ENCODE results near the gene CPNE4.

The CPNE4 gene

GRCh38 chr3:131669600-131669999 is 365.2 kb downstream of the CPNE4 start:
- DNase-seq: no peak

GRCh38 chr3:131658771-131659170 is 376.0 kb downstream of the CPNE4 start:
- DNase-seq: no peak

DNA sequence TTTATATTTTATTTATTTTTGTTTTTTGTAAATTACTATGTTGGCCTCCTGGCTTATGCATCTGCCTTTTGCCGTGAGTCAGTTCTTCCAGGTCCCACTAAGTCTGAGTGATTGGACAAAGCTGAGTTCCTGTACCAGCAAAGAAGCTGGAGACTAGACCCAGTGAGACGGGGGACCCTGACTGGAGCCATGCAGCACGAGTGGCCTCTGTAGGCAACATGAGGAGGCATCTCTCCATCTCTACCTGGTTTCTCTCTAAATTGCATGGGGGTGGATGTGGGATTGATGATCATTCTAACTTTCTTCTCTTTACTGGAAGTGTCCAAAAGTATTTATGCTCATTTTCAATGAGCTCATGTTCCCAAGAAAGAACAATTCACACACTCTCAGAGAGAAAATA is 376.7 kb downstream of the CPNE4 start:
- DNase-seq: no peak

DNA sequence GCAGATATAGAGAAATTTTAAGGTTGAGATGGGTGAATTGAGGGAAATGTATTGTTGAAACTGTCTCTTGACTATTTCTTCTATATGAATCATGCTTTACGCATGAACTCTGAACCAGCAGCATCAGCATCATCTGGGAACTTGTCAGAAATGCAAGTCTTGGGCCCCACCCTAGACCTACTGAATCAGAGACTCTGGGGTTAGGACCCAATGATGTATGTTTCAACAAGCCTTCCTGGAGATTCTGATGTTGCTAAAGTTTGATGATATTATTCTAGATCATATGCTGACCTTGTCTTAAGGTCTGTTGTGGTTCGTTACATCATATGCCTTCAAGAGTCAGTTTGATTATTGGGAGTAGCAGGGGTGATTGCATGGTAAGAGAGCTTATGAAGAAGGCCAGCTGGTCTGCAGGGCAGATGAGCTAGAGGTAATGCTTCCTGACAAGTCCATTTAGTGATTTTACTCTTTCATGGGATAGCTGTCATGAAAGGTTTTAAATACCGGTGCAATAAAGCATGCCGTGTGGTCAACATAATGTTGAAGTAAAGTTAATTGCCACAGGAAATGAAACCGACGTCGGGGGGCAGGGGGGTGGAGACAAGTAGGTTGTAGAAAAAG is 379.6 kb downstream of the CPNE4 start:
- DNase-seq: no peak

DNA sequence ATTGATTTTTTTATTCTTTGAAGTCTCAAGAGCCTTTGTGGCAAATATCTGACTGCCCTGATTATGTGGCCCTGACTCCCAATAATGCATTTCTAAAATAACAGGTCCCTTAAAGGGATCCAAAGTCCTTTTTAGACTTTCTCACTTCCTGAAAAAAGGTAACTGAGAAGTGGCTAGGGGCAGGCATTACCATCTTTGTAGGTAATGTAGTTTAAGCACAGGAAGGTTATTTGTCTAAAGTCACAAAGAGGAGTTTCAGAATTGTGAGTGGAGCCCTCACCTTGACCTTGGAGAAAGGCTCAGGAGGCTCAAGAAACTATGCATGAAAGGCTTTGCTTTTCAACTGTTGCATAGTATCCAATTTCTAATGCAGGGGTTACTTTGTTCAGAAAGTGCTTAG is 389.2 kb downstream of the CPNE4 start:
- DNase-seq: no peak

DNA sequence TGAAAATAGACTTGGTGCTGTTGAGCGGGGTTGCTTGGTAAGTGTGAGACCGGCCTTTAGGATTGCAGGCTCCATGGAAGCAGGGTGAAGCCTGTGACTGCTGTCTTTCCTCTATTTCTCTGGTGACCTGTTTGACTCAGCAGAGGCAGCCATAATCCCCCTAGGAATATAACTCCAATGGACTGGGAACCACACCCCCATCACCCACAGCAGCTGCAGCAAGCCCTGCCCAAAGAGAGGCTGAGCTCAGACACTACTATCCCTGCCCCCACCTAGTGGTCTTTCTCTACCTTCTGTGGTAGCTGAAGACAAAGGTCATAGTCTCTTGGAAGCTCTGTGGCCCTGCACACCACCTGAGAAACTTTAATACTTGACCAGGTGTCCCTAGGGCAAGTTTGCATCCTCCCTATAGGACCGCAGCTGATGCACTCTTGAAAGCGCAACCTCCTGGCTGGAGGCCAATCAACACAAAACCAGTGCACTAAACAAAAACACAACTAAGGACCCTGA is 398.5 kb downstream of the CPNE4 start:
- no peak for DNase-seq

DNA sequence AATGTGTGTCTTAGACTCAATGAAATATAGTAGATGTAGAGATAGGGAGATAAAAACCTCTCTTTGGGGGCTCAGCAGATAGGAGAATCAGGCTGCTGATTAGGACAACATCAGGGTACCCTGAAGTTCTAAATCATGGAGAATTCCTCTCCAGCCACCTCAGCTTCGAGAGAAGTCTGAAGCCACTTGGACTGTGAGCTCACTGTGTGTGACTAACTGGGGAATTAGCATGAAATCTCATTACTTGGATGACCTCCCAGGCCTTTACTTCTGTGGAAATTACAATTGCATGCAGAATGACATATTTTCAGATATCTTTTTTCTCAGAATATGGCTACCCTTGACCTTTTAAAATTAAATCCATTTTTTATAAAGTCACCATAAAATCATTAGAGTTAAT is 404.0 kb downstream of the CPNE4 start:
- DNase-seq: no peak

GRCh38 chr3:131630097-131630496 is 404.7 kb downstream of the CPNE4 start:
- DNase-seq: no peak

GRCh38 chr3:131623431-131623830 is 411.4 kb downstream of the CPNE4 start:
- DNase-seq: no peak

DNA sequence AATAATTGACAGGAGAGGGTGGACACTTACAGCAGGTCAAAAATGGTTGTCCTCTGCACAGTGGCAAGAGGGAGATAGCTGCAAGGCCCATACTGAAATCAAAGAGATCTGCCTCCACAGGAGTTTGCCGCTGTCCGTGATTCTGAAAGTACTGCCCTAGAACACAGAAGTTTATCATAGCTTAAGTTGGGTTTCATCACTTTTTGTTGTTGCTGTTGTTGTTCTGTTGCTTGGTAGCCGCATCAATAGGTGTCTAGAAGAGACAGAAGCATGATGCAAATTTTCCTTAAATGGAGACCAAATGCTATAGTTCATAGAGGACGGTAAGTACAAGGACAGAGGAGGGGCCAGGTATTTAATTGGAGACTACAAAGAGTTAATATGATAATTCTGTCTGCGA is 412.1 kb downstream of the CPNE4 start:
- DNase-seq: no peak

- no peak for DNase-seq
Observed at GRCh38 chr3:131620977-131621376, 413.8 kb downstream of the CPNE4 start.

GRCh38 chr3:131619821-131620220 is 415.0 kb downstream of the CPNE4 start:
- DNase-seq: no peak

DNA sequence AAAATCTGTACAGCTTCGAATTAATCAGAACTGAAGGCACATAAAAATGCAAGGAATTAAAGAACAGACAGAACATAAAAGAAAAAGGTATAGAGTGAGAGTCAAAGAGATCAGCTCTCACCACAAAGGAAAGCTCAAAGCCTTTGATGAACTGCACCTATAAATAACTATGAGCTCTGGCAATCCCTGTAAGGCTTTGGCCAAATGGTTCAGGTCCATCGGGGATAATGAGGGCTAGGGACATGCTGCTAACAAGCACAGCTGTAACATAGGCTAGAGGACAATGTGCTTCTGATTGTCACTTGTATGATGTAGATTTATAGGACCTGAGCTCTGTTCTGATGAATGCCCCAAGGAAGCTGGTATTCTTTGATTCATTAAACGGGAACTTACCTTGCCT is 418.1 kb downstream of the CPNE4 start:
- DNase-seq: no peak

DNA sequence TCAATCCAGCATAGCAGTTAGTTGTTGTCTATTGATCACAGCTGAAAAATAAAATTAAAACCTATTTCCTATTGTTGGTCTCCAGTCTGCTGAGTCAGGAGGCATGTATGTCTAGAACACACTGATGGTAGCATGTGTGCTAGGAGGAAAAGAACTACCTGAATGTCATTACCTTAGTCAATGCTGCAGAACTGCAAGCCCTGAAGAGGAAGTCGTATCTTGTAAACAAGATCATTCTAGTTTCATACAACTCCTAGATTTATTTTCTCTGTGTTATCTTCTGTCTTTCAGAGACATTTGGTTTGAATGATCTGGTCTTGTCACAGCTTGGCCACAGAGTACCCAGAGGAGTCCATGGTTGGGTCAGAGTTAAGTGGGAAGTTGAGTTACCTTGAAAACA is 422.1 kb downstream of the CPNE4 start:
- DNase-seq: no peak

DNA sequence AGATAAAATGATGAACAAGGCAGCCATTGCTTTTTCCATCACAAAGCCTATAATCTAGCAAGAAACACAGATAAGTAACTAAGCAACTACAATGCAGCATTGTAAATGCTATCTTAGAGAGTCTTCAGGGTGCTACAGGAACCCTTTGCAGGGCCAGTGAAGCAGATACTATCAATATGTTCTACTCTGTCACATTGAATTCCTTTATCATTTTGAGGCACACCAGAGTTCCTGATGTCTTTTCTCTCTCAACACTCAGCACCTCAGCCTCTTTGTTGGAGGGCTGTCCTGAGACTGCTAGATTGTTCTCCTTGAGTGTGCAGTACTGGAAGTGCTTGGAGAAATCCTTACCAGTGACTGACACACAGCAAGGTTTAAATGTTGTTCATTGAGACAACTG is 424.6 kb downstream of the CPNE4 start:
- no peak for DNase-seq

GRCh38 chr3:131608741-131609140 is 426.1 kb downstream of the CPNE4 start:
- no peak for DNase-seq

DNA sequence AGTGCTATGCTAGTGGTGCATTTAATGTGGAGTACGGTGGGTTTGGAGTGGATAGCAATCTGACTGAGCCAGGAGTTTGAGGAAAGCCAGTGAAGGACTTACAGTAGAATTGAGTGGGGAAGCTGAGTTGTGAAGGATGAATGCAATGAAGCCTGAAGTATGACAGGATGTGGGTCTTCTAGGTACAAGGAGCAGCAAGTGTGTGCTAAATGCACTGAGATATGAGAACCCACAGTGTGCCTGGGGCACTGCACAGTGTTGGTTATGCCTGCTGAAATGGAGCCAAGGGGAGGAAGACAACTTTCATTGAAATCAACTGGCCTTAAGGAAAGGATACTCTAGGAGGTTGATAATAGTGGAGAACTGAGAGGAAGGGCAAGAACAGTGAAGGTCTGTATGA is 426.5 kb downstream of the CPNE4 start:
- DNase-seq: no peak

GRCh38 chr3:131605916-131606315 is 428.9 kb downstream of the CPNE4 start:
- DNase-seq: no peak

DNA sequence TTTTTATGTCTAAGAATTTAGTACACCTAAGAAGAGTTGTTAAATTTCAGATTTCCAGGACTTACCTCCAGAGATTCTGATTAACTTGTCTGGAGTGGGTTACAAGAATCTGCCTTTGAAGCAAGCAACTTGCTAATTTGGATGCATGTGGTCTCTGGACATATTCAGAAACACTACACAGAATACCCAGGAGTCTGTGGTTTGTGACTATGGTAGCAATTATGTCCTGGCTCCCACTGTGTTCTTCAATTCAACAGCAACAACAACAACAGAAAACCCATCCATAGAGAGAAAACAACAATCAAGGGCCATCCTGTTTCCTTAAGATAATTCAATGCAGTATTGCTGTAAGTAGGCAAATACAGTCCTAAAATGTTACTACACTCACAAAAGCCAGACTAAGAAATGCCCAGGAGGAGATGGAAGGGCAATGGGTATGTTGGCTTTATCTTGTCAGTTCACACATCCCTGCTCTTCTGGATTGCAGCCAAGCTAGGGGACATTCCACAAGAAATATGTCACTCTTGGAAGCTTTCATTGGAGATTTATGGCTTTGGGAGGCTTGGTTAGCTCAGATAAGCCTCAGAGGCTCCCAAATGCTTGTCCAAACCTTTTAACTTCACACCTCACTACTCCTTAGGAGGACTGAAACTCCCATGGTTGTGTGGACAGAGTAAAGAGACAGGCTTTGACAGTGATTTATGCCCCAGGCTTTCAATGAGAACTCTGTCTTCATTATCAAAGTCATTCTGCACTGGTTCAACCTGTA is 432.6 kb downstream of the CPNE4 start:
- no peak for DNase-seq

DNA sequence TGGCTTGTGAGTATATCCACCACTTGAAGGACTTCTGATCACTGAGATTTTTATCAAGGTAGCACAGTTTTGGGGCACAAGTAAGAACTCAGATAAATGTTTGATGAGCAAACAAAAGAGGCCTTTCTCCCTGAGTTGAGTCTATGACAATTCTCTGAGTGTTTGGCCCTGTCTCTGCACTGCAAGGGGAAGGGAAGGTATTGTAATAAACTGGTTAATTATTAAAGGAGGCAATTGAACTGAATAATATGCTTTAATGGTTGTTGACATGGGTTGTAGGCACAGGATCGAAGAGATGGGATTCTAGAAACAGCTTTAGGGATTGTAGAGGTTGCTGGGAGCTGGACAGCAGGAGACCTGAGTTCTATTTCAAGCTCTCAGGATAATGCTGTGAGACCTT is 437.0 kb downstream of the CPNE4 start:
- no peak for DNase-seq

DNA sequence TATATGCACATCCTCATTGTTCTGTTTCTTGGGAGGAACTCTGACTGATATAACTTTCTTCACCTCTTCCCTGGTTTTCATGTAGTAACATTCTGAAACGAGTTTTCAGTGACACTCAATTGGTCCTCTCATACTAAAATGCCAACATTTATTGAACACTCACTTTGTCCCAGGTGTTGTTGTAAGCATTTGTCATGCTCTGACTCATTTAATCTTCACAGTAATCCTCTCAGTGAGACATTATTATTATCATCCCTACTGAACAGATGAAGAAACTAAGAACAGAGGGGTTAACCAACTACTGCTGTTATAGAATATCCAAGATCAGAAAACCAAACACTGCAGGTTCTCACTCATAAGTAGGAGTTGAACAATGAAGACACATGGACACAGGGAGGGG is 437.9 kb downstream of the CPNE4 start:
- no peak for DNase-seq

GRCh38 chr3:131591394-131592014 is 443.3 kb downstream of the CPNE4 start:
- DNase-seq: no peak

DNA sequence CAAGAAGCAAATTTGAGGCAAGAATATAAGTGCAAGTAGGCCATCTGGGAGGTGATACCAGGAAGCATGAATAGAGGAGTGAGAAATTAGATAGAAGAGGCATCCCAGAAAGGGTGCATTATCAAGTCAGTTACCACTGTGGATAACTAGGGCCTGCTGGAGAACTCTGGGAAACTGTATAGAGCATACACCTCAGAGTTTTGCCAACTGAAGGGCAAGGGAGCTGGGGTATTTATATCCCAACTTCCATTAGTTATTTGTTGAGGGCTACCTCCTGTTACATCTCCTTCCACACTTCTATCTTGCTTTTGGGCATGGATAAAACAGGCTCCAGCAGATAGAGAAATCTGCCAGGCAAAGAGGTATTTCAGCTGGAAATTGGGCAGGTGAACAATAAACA is 448.5 kb downstream of the CPNE4 start:
- no peak for DNase-seq

GRCh38 chr3:131582438-131582837 is 452.4 kb downstream of the CPNE4 start:
- DNase-seq: no peak
